ENCODE data around the gene SH3BGRL3.

DNA sequence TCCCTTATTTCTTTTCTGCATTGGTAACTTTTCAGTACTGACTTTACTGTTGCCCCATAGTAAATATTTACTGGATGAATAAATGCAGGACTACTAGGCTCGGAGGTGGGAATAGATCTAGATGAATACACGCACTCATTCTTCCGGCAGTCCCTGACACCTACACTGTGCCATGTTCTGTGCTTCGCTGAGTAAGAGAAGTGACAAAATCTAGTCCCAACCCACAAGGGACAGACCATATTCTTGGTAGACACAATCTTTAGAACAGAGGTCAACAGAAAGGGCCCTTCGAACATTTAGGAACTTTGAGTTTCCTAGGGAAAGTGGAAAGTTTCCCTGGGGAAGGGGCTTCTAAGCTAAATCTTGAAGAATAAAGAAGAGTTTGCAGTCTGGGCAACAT, 34.6 kb downstream of the SH3BGRL3 start:
- no peak for TF ChIP-seq POLR2A (IDR thresholded peaks at IDR 0.05)
- TF ChIP-seq, protein P1, sequence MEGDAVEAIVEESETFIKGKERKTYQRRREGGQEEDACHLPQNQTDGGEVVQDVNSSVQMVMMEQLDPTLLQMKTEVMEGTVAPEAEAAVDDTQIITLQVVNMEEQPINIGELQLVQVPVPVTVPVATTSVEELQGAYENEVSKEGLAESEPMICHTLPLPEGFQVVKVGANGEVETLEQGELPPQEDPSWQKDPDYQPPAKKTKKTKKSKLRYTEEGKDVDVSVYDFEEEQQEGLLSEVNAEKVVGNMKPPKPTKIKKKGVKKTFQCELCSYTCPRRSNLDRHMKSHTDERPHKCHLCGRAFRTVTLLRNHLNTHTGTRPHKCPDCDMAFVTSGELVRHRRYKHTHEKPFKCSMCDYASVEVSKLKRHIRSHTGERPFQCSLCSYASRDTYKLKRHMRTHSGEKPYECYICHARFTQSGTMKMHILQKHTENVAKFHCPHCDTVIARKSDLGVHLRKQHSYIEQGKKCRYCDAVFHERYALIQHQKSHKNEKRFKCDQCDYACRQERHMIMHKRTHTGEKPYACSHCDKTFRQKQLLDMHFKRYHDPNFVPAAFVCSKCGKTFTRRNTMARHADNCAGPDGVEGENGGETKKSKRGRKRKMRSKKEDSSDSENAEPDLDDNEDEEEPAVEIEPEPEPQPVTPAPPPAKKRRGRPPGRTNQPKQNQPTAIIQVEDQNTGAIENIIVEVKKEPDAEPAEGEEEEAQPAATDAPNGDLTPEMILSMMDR (IDR thresholded peaks at IDR 0.05): no peak

Measured in body of pancreas (tissue), 4 donors.